HepG2 (cell line): ENCODE data around the gene TIGD6. TPM values are rescaled to one million over a fixed set of nuclear protein-coding genes. Genes with fewer than 3 reads are reported as not detected.
A peak's percentile ranks its signal among the peaks of the same experiment; 100 is the strongest.

Experiments used
- ARNTL ChIP-seq: sonication (generic); formaldehyde crosslinking; IDR thresholded peaks from 2 replicates; pipeline ENCODE4 v1.4.0; 2020; ENCODE audit warnings: mild to moderate bottlenecking, missing genetic modification reagents
- FOXM1 ChIP-seq: sonication (generic); formaldehyde crosslinking; IDR thresholded peaks from 2 replicates; pipeline ENCODE4 v1.5.0; 2020; ENCODE audit warnings: missing genetic modification reagents
- HMG20A ChIP-seq: IDR thresholded peaks from 2 replicates; pipeline ENCODE4 v1.6.1; 2016; ENCODE audit warnings: borderline replicate concordance
- LCORL ChIP-seq, 2 experiments: fragments of 450-650 bp in 1 of 2; sonication (generic) in 1 of 2; formaldehyde crosslinking in 1 of 2; IDR thresholded peaks; 2 replicates each; pipeline versions ENCODE4 v1.5.0 to v1.6.1; 2017 to 2020; ENCODE audit warnings: antibody characterized with exemption in 1 of 2, missing genetic modification reagents in 1 of 2
- MAFF ChIP-seq: IDR thresholded peaks from 2 replicates; pipeline ENCODE4 v1.6.1; 2011; ENCODE audit warnings: low read depth, low read length, improper control_type of control experiment
- NCOA1 ChIP-seq: sonication (generic); formaldehyde crosslinking; IDR thresholded peaks from 2 replicates; pipeline ENCODE4 v1.9.0; 2021; ENCODE audit warnings: missing genetic modification reagents
- NPAS2 ChIP-seq: sonication (generic); formaldehyde crosslinking; IDR thresholded peaks from 2 replicates; pipeline ENCODE4 v1.8.0; 2022; ENCODE audit warnings: mild to moderate bottlenecking, missing genetic modification reagents, borderline replicate concordance
- PHF8 ChIP-seq: sonication (generic); formaldehyde crosslinking; IDR thresholded peaks from 2 replicates; pipeline ENCODE4 v1.5.0; 2020; ENCODE audit warnings: missing genetic modification reagents
- RFX1 ChIP-seq: fragments of 450-650 bp; IDR thresholded peaks from 2 replicates; pipeline ENCODE4 v1.6.1; 2017
- SIN3B ChIP-seq: fragments of 150-350 bp; IDR thresholded peaks from 2 replicates; pipeline ENCODE4 v1.6.1; 2014; ENCODE audit warnings: low read length
- TCF12 ChIP-seq, 2 experiments: fragments of 450-650 bp in 1 of 2; sonication (generic) in 1 of 2; formaldehyde crosslinking in 1 of 2; IDR thresholded peaks; 2 replicates each; pipeline versions ENCODE4 v1.6.1 to v1.8.0; 2017 to 2022; ENCODE audit warnings: antibody characterized with exemption in 1 of 2, mild to moderate bottlenecking in 1 of 2, missing genetic modification reagents in 1 of 2, moderate library complexity in 1 of 2
- YY1 ChIP-seq: IDR thresholded peaks from 2 replicates; pipeline ENCODE4 v1.6.1; 2011; ENCODE audit warnings: low read length, low read depth, moderate library complexity, mild to moderate bottlenecking; ENCODE audit not compliant: insufficient read depth, insufficient replicate concordance
- ZNF30 ChIP-seq: sonication (generic); formaldehyde crosslinking; IDR thresholded peaks from 2 replicates; pipeline ENCODE4 v1.5.0; 2020; ENCODE audit warnings: mild to moderate bottlenecking, missing genetic modification reagents
- ZNF383 ChIP-seq: sonication (generic); formaldehyde crosslinking; IDR thresholded peaks from 2 replicates; pipeline ENCODE4 v1.4.0; 2020; ENCODE audit warnings: missing genetic modification reagents, mild to moderate bottlenecking, borderline replicate concordance
- ZNF569 ChIP-seq: sonication (generic); formaldehyde crosslinking; IDR thresholded peaks from 2 replicates; pipeline ENCODE4 v1.5.0; 2020; ENCODE audit warnings: mild to moderate bottlenecking, missing genetic modification reagents, moderate library complexity, borderline replicate concordance
- ZNF615 ChIP-seq: sonication (generic); formaldehyde crosslinking; IDR thresholded peaks from 2 replicates; pipeline ENCODE4 v1.5.0; 2020; ENCODE audit warnings: mild to moderate bottlenecking, missing genetic modification reagents, borderline replicate concordance
- polyA plus RNA-seq, 8 experiments: library from polyadenylated mRNA; depleted of rRNA in 3 of 8; stranded (reverse) in 7 of 8; unstranded in 1 of 8; fragments of >200 nt; fragmentation: Illumina TruSeq in 4 of 8; extraction: Trizol in 4 of 8; gene quantifications; 2 replicates each; pipeline versions ENCODE4 v1.2.1 to v1.2.3, GENCODE V29; 2011 to 2016; ENCODE audit warnings: low read depth in 4 of 8, missing spikeins in 1 of 8, mixed read lengths in 1 of 8; ENCODE audit not compliant: insufficient read depth in 1 of 8
- total RNA-seq, 5 experiments: library from RNA; depleted of rRNA; stranded (reverse); fragments of >200 nt; fragmentation: Illumina TruSeq; extraction: Trizol; gene quantifications; 2 replicates each; pipeline ENCODE4 v1.2.3, GENCODE V29; 2016; ENCODE audit warnings: low read depth in 1 of 5
- TF ChIP-seq, protein P1 (sequence below), 2 experiments: sonication (generic) in 1 of 2; formaldehyde crosslinking in 1 of 2; IDR thresholded peaks; 2 replicates each; pipeline versions ENCODE4 v1.4.0 to v1.6.1; 2016 to 2020; ENCODE audit warnings: borderline replicate concordance in 1 of 2, low read depth in 1 of 2, mild to moderate bottlenecking in 1 of 2, missing genetic modification reagents in 1 of 2
- TF ChIP-seq, protein P2 (sequence below): IDR thresholded peaks from 2 replicates; pipeline ENCODE4 v1.6.1; 2016; ENCODE audit warnings: control low read depth
- TF ChIP-seq, protein P3 (sequence below): IDR thresholded peaks from 2 replicates; pipeline ENCODE4 v1.6.1; 2016; ENCODE audit warnings: low read depth
- TF ChIP-seq, protein P4 (sequence below): sonication (generic); formaldehyde crosslinking; IDR thresholded peaks from 2 replicates; pipeline ENCODE4 v1.9.0; 2021; ENCODE audit warnings: missing genetic modification reagents, borderline replicate concordance

Gene TIGD6
- total and polyA plus RNA-seq, 2 of the 13 experiments (the other 11 are each of a cell fraction or from before 2014, with no cell fraction given) = 2.1 to 2.9 TPM

DNA sequence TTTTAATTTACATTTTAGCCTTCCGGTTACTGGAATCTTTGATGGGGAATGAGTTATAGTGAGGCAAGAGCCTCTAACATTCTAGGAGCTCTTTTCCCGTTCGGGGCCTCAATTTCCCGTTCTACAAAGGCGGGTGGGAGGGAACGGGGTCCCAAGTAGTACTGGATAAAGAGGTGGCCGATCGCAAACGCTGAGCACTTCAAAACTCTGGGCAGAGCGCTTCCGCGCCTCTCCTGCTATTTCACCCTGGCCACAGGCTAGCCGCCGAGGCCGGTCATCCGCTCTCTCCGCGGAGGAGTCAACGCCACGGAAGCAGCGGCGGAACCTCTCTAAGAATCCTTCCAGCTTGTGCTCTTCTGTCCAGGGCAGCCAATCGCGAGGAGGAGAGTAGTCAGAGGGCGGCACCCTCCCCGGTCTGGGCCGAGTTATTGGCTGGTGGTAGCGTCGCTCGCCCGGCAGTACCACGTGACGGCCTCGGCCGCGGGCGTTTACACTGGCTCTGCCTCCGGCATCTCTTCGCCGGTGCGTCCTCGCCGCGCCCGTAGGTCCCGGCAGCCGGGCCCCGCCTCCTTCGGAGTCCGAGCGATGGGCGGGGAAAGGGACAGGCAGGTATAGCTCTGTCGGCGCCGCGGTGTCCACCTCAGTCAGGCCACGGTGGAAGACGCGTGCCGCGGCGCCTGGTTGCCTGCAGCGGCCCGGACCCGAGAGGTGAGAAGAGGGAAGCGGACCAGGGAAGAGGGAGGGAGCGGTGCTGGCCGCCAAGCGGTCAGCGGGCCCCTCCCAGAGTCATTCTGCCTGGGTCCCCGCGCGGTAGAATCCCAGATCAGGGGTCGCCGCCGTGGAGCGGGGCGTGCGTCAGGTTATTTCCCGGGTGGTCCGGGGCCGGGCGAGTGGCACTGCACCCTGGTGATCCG, 39.9 kb downstream of the TIGD6 start, which contains the start of gene SLC26A2 (continued):
- TF ChIP-seq ZNF615 (CRISPR knock-in tag) (no peak), ZNF383 (no peak), NCOA1 (CRISPR knock-in tag) (0 out of 2 replicates have a peak, but pooled peaks have one; percentile 55), HMG20A (CRISPR knock-in tag) (no peak), SIN3B (no peak), PHF8 (peak; percentile 82), NPAS2 (CRISPR knock-in tag) (no peak), RFX1 (no peak), FOXM1 (CRISPR knock-in tag) (no peak), ZNF569 (CRISPR knock-in tag) (no peak), TCF12 (IDR thresholded peaks at IDR 0.05) (no peak), TCF12 (CRISPR knock-in tag; IDR thresholded peaks at IDR 0.05) (peak; percentile 66; the same call in 1 of the 2 replicates), YY1 (peak; percentile 19), MAFF (no peak), LCORL (IDR thresholded peaks at IDR 0.05) (no peak), LCORL (CRISPR knock-in tag; IDR thresholded peaks at IDR 0.05) (peak; percentile 67; the same call in 1 of the 2 replicates), ZNF30 (CRISPR knock-in tag) (no peak), ARNTL (CRISPR knock-in tag) (peak; percentile 47; the same call in 1 of the 2 replicates)
- TF ChIP-seq, protein P1, sequence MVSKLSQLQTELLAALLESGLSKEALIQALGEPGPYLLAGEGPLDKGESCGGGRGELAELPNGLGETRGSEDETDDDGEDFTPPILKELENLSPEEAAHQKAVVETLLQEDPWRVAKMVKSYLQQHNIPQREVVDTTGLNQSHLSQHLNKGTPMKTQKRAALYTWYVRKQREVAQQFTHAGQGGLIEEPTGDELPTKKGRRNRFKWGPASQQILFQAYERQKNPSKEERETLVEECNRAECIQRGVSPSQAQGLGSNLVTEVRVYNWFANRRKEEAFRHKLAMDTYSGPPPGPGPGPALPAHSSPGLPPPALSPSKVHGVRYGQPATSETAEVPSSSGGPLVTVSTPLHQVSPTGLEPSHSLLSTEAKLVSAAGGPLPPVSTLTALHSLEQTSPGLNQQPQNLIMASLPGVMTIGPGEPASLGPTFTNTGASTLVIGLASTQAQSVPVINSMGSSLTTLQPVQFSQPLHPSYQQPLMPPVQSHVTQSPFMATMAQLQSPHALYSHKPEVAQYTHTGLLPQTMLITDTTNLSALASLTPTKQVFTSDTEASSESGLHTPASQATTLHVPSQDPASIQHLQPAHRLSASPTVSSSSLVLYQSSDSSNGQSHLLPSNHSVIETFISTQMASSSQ (IDR thresholded peaks at IDR 0.05; ENCODE audit: low read depth) = no peak
- TF ChIP-seq, protein P1 (CRISPR knock-in tag; IDR thresholded peaks at IDR 0.05; ENCODE audit: borderline replicate concordance) = no peak
- TF ChIP-seq, protein P2, sequence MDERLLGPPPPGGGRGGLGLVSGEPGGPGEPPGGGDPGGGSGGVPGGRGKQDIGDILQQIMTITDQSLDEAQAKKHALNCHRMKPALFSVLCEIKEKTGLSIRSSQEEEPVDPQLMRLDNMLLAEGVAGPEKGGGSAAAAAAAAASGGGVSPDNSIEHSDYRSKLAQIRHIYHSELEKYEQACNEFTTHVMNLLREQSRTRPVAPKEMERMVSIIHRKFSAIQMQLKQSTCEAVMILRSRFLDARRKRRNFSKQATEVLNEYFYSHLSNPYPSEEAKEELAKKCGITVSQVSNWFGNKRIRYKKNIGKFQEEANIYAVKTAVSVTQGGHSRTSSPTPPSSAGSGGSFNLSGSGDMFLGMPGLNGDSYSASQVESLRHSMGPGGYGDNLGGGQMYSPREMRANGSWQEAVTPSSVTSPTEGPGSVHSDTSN (CRISPR knock-in tag) = peak; percentile 97
- TF ChIP-seq, protein P3, sequence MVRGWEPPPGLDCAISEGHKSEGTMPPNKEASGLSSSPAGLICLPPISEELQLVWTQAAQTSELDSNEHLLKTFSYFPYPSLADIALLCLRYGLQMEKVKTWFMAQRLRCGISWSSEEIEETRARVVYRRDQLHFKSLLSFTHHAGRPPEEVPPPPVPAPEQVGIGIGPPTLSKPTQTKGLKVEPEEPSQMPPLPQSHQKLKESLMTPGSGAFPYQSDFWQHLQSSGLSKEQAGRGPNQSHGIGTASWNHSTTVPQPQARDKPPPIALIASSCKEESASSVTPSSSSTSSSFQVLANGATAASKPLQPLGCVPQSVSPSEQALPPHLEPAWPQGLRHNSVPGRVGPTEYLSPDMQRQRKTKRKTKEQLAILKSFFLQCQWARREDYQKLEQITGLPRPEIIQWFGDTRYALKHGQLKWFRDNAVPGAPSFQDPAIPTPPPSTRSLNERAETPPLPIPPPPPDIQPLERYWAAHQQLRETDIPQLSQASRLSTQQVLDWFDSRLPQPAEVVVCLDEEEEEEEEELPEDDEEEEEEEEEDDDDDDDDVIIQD (CRISPR knock-in tag) = peak; percentile 33; the same call in 1 of the 2 replicates
- TF ChIP-seq, protein P4, sequence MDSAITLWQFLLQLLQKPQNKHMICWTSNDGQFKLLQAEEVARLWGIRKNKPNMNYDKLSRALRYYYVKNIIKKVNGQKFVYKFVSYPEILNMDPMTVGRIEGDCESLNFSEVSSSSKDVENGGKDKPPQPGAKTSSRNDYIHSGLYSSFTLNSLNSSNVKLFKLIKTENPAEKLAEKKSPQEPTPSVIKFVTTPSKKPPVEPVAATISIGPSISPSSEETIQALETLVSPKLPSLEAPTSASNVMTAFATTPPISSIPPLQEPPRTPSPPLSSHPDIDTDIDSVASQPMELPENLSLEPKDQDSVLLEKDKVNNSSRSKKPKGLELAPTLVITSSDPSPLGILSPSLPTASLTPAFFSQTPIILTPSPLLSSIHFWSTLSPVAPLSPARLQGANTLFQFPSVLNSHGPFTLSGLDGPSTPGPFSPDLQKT (CRISPR knock-in tag) = no peak
